GM19324 (cell line): Measurements from ENCODE around the gene POT1.
A peak's percentile ranks its signal among the peaks of the same experiment; 100 is the strongest.

ENCODE experiments used
- ATAC-seq: cut with Tn5 transposase; IDR thresholded peaks from one replicate; pipeline ENCODE4 v1.9.1; 2021; ENCODE audit warnings: mild to moderate bottlenecking, moderate library complexity; ENCODE audit not compliant: unreplicated experiment, low FRiP score

The POT1 gene

GRCh38 chr7:124811341-124811740 lies 118.3 kb downstream of the POT1 start:
- no peak for ATAC-seq

GRCh38 chr7:124810605-124811004 lies 119.0 kb downstream of the POT1 start:
- no peak for ATAC-seq

GRCh38 chr7:124808206-124808605 lies 121.4 kb downstream of the POT1 start:
- no peak for ATAC-seq

DNA sequence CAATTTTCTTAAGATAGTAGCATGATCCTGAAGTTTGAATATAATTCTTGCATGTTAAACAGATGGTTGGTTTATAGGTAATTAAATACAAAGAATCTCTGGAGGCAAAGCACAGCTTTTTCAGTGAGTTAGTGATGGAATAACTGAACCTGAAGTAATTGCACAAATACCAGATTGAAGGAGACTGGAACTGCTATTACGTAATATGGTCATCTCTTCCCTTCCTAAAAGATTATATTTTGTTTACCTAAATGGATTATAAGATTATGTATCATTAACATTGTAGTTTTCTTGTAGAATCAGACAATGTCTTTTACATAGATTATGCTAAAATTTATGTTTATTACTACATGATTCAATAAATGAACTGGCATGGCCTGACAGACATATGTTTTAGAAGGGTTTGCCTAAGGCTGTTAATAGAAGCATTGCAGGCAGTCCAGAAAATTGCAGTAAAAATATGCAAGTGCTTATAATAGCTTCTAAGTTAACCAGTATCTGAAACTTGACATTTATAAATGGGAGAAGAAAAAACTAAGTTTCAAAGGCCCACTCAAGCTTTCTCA lies 128.2 kb downstream of the POT1 start:
- no peak for ATAC-seq

DNA sequence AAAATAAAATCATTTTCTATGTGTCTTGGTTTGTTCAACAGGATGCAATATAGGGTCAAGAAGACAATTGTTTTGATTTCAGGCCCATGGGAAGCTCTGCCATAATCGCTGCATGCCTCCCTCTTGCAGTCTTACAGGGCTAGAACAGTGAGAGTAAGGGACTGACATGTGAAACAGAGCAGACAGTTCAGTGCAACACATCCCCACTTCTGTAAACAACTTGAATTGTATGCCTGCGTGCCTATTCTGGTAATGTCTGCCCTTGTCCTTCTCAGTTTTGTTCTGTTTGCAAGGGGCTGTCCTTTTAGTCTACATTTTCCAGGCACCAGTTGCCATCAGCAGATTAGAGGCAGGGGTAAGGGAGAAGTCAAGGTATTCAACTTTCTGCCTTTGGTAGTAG lies 129.2 kb downstream of the POT1 start:
- no peak for ATAC-seq

GRCh38 chr7:124799448-124799847 lies 130.2 kb downstream of the POT1 start:
- ATAC-seq, result no peak

- no peak for ATAC-seq
Measured at GRCh38 chr7:124796771-124797170, 132.9 kb downstream of the POT1 start.

- no peak for ATAC-seq
Measured at GRCh38 chr7:124792696-124793095, 136.9 kb downstream of the POT1 start.

DNA sequence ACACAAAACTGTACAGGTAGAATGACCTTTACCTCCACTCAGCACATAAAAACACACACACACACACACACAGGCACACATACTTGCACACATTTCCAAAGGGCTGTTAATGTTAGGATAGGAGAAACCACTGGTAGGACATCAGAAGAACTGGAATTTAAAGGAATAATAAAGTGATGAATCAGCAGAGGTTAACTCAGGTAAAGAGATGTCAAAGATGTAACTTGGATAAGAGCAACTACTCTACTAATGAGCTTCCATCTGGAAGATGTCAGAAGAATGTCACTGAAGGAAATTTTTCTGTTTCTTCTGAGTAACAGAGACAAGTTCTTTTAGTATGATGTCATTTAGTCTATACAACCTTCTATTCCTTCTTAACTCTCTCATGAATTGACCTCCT lies 137.6 kb downstream of the POT1 start:
- ATAC-seq, result no peak

DNA sequence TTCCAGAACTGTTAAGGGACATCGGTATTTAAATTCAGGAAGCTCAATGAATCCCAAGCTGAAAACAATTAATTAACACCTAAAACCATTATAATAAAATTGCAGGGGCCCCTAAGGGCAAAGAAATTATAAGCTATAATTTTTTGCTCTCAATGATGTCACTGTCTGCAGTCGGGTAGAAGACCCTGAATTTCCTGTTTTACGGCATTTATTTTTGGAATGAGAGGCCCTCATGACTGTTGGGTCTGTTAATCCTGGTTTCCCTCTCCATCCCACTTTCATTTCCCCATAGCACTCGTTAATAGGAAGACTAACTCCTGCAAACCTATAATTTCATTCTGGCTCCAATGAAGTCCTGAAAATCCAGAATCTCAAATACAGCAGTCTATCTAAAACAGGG lies 138.2 kb downstream of the POT1 start:
- ATAC-seq, result no peak

- no peak for ATAC-seq
Measured at GRCh38 chr7:124790645-124791044, 139.0 kb downstream of the POT1 start.

DNA sequence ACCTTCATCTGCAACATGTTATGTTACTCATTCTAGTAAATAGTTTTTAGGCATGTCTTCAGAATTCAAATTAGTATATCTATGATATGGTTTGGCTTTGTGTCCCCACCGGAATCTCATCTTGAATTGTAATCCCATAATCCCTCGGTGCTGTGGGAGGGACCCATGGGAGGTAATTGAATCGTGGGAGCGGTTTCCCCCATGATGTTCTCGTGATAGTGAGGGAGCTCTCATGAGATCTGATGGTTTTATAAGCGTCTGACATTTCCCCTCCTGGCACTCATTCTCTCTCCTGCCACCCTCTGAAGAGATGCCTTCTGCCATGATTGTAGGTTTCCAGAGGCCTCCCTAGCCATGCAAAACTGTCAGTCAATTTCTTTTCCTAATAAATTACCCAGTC lies 143.6 kb downstream of the POT1 start:
- no peak for ATAC-seq

DNA sequence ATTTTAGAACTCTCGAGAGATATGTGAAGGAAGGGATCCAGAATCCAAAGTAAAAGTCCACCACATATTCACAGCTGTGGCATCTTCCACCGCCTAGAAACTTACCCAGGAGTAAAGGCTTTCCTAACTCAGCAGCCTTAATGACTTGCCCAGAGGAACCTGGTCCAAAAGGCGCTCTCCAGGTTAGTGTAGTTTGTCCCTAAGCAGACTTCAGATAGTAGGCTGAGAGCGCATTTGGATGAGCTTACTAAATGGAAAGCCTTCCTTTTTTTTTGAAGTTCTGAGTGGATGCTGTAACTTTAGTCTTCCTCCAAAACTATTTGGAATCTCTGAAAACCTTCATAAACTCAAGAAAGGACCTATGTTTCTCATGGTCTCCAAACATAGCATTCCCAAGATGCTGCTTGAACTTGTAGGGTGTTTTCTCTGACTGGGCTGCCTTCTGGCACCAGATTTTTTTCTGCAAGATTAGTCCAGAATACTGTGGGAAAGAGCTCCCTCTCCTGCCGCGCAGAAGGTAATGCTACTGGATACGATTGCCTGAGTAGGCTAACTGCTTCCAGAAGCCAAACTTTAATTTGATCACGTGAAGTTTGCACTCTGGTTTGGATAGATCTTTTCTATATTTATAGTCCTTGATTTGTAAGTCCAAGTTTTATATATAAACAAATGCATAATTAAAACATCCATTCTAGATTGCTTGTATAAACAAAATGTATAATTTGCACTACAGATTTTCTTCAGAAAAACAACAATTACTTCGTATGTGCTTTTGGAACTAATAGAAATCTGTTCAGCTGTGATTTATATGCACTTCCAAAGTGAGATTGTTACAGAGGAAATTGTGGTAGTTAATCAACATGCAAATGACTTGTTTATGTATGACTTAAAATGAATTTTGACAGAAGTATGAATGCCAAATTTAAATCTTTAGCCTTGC lies 144.5 kb downstream of the POT1 start:
- ATAC-seq, result peak; percentile 81

DNA sequence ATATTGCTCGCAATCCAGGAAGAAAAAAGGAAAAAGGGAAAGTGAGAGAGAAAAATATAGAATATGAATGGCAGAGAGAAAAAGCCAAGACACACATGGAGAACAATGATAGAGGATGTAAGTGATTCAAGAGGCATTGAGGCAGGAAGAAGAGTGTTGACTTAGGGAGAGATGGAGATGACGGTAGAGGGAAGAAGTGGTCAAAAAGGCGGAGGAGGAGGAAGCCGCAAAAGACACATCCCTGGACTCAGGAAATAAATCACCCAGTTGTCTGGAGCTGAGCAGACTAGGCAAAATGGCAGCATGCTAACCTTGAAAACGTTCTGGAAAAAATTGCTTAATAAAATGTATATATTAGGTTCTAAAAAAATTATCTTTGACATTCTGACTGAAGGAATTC lies 146.4 kb downstream of the POT1 start:
- ATAC-seq, result no peak

GRCh38 chr7:124781907-124782734 lies 147.5 kb downstream of the POT1 start:
- ATAC-seq, result no peak

DNA sequence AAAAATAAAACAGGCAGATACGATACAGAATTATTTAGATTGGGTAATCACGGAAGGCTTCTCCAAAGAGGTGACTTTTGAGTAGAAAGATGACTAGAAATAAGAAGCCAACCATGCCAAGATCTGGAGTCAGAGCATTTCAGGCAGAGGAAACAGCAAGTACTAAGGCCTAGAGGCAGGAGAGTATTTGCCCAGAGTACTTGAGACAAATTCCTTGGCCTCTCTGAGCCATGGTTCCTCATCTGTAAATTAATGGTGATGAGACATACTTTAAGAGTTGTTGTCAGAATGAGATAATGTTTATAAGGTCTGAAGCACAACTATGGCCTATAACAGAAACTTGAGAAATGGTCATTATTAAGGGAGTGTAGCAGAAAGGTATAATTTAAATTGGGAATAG lies 148.2 kb downstream of the POT1 start:
- no peak for ATAC-seq

GRCh38 chr7:124780608-124781007 lies 149.0 kb downstream of the POT1 start:
- ATAC-seq, result no peak

DNA sequence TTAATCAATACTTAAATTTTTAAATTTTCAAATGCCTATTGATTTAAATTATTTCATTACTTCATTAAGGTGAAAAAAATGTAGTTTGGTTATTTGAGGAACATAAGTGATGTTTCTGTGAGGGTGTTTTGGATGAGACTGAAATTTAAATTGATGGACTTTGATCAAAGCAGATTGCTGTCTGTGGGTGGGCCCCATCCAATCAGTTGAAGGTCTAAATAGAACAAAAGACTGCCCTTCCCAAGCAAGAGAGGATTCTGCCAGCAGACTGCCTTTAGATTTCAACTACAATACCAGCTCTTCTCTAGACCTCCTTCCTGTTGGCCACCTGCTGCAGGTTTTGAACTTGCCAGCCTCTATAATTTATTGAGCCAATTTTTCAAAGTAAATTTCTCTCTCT lies 149.6 kb downstream of the POT1 start:
- ATAC-seq, result no peak

- no peak for ATAC-seq
Measured at GRCh38 chr7:124779620-124780019, 150.0 kb downstream of the POT1 start.

- ATAC-seq, result no peak
Measured at GRCh38 chr7:124779194-124779593, 150.4 kb downstream of the POT1 start.

GRCh38 chr7:124777268-124777667 lies 152.4 kb downstream of the POT1 start:
- no peak for ATAC-seq
